K562 (cell line): ENCODE measurements around the gene NTM. TPM values are rescaled to one million over a fixed set of nuclear protein-coding genes. Genes with fewer than 3 reads are reported as not detected.

ENCODE experiments used
- ATAC-seq: fragments of 200-7000 bp; cut with Tn5 transposase; 3 replicates; pipeline ENCODE4 v1.9.1; 2020; ENCODE audit warnings: moderate library complexity
- BruUV-seq: library from RNA; stranded (reverse); fragments of 400-500 nt; replicated peaks from 2 replicates; lab custom pipeline; 2021; lab: Mats Ljungman, UMichigan
- CTCF ChIA-PET: fragments of 300-600 bp; formaldehyde crosslinking; extraction: SDS; loops from one replicate; lab custom pipeline; 2021; ENCODE audit warnings: low intra/inter-chr PET ratio; lab: Yijun Ruan, JAX
- POLR2A ChIA-PET: fragments of 300-600, 350-650 bp; sonication (Branson Sonifier 250); formaldehyde crosslinking; extraction: SDS; loops from one replicate; lab custom pipeline; 2021; ENCODE audit warnings: antibody characterized with exemption, inconsistent platforms; lab: Yijun Ruan, JAX
- DNase-seq, 4 experiments: peaks; one replicate each; pipeline versions ENCODE4 v3.0.0 to v3.0.0-alpha.2; 2011 to 2018; ENCODE audit warnings: low spot score in 3 of 4, mixed read lengths in 3 of 4; ENCODE audit errors: extremely low read depth in 1 of 4
- FAIRE-seq: peaks from 2 replicates; lab custom pipeline; 2011; peaks lifted over from hg19 to GRCh38; lab: Jason Lieb, UNC
- H2AFZ ChIP-seq: 2 replicates; pipeline ENCODE4 v1.6.0; 2011; ENCODE audit warnings: low read depth, low read length, control low read depth, inconsistent platforms
- H3K27ac ChIP-seq: fragments of 200-600 bp; 3 replicates; pipeline ENCODE4 v1.8.0; 2011; ENCODE audit warnings: low read depth, mild to moderate bottlenecking, control low read depth, inconsistent platforms, low read length, moderate library complexity, mixed read lengths; ENCODE audit errors: extremely low read depth
- H3K27me3 ChIP-seq, 2 experiments: fragments of 300-600 bp in 1 of 2; 2 replicates in 1 of 2; 3 replicates in 1 of 2; pipeline versions ENCODE4 v1.6.0 to v1.8.0; 2011; ENCODE audit warnings: inconsistent platforms in 2 of 2, low read length in 2 of 2, mild to moderate bottlenecking in 1 of 2, mixed read lengths in 1 of 2, moderate library complexity in 1 of 2; ENCODE audit not compliant: control insufficient read depth in 2 of 2, insufficient read depth in 2 of 2
- H3K36me3 ChIP-seq: fragments of 300-600 bp; 3 replicates; pipeline ENCODE4 v1.8.0; 2011; ENCODE audit warnings: mild to moderate bottlenecking, low read length, inconsistent platforms; ENCODE audit not compliant: control insufficient read depth, insufficient read depth
- H3K4me1 ChIP-seq, 2 experiments: fragments of 200-600 bp in 1 of 2; replicated peaks in 1 of 2; 2 replicates in 1 of 2; 3 replicates in 1 of 2; pipeline versions ENCODE4 v1.5.1 to v1.8.0; 2011; ENCODE audit warnings: inconsistent platforms in 2 of 2, low read length in 2 of 2, mild to moderate bottlenecking in 1 of 2, mixed read lengths in 1 of 2, moderate library complexity in 1 of 2; ENCODE audit not compliant: control insufficient read depth in 2 of 2, insufficient read depth in 2 of 2
- H3K4me2 ChIP-seq: 2 replicates; pipeline ENCODE4 v1.6.1; 2011; ENCODE audit warnings: low read length, control low read depth, inconsistent platforms, mixed read lengths; ENCODE audit not compliant: insufficient read depth
- H3K4me3 ChIP-seq: fragments of 200-600 bp; sonication (generic), shearing (Covaris generic); 2 replicates; pipeline ENCODE4 v1.5.1; 2016; ENCODE audit warnings: control low read depth, inconsistent platforms
- H3K79me2 ChIP-seq: fragments of 200-600 bp; 3 replicates; pipeline ENCODE4 v1.8.0; 2011; ENCODE audit warnings: low read length, inconsistent platforms; ENCODE audit not compliant: control insufficient read depth, insufficient read depth
- H3K9ac ChIP-seq, 2 experiments: 2 replicates each; pipeline versions ENCODE4 v1.6.0 to v1.6.1; 2011; ENCODE audit warnings: low read depth in 2 of 2, low read length in 2 of 2, control low read depth in 1 of 2, inconsistent platforms in 1 of 2, mild to moderate bottlenecking in 1 of 2, mixed read lengths in 1 of 2; ENCODE audit not compliant: insufficient read depth in 1 of 2
- H3K9me1 ChIP-seq: one replicate; pipeline ENCODE4 v1.6.0; 2011; ENCODE audit warnings: inconsistent platforms, mild to moderate bottlenecking, low read length, moderate library complexity; ENCODE audit not compliant: control insufficient read depth, insufficient read depth
- H3K9me3 ChIP-seq: replicated peaks from 2 replicates; pipeline ENCODE4 v1.5.1; 2011; ENCODE audit warnings: low read depth, low read length, inconsistent platforms; ENCODE audit not compliant: control insufficient read depth, insufficient read depth
- H4K20me1 ChIP-seq: replicated peaks from 2 replicates; pipeline ENCODE4 v1.6.1; 2011; ENCODE audit warnings: low read length, inconsistent platforms, mixed read lengths; ENCODE audit not compliant: control insufficient read depth, insufficient read depth
- CBFB ChIP-seq: sonication (generic); formaldehyde crosslinking; IDR thresholded peaks from 2 replicates; pipeline ENCODE4 v1.4.0; 2020; ENCODE audit warnings: mild to moderate bottlenecking, missing genetic modification reagents
- CCNT2 ChIP-seq: IDR thresholded peaks from 2 replicates; pipeline ENCODE4 v1.6.1; 2011; ENCODE audit warnings: borderline replicate concordance, low read depth, mild to moderate bottlenecking, moderate library complexity, mixed read lengths, low read length; ENCODE audit not compliant: insufficient read length; ENCODE audit errors: extremely low read depth
- CREBBP ChIP-seq: IDR thresholded peaks from one replicate; pipeline ENCODE4 v1.6.1; 2012; ENCODE audit warnings: low read depth, mild to moderate bottlenecking, control low read depth, inconsistent platforms, low read length
- HMGN3 ChIP-seq: IDR thresholded peaks from 2 replicates; pipeline ENCODE4 v1.6.1; 2011; ENCODE audit warnings: borderline replicate concordance, low read depth, mild to moderate bottlenecking, mixed read lengths, low read length; ENCODE audit not compliant: insufficient read length; ENCODE audit errors: extremely low read depth
- ILF3 ChIP-seq: fragments of 450-650 bp; IDR thresholded peaks from 2 replicates; pipeline ENCODE4 v1.6.1; 2018; ENCODE audit warnings: antibody characterized with exemption, mild to moderate bottlenecking, moderate library complexity, borderline replicate concordance
- KHSRP ChIP-seq: fragments of 450-650 bp; IDR thresholded peaks from 2 replicates; pipeline ENCODE4 v1.6.1; 2017
- MCM7 ChIP-seq, 2 experiments: fragments of 450-650 bp; IDR thresholded peaks; 2 replicates each; pipeline ENCODE4 v1.6.1; 2016 to 2018
- MEF2D ChIP-seq: conservative IDR thresholded peaks from 2 replicates; pipeline ENCODE4 v1.6.1; 2016; ENCODE audit warnings: low read depth, missing genetic modification characterization, missing compliant biosample characterization
- NFATC3 ChIP-seq: fragments of 450-650 bp; IDR thresholded peaks from 2 replicates; pipeline ENCODE4 v1.6.1; 2017; ENCODE audit warnings: mild to moderate bottlenecking
- POLR2AphosphoS5 ChIP-seq: IDR thresholded peaks from 2 replicates; pipeline ENCODE4 v1.6.1; 2011; ENCODE audit warnings: mild to moderate bottlenecking, low read depth, low read length, moderate library complexity; ENCODE audit not compliant: control insufficient read depth, insufficient read depth
- RBM17 ChIP-seq: fragments of 200-400 bp; formaldehyde crosslinking; IDR thresholded peaks from 2 replicates; pipeline ENCODE4 v1.6.1; 2017; ENCODE audit warnings: low read depth, mild to moderate bottlenecking, low read length, borderline replicate concordance
- RNF219 ChIP-seq: fragments of 250-450 bp; sonication (Bioruptor Pico); IDR thresholded peaks from 2 replicates; pipeline ENCODE4 v1.5.0; 2022; ENCODE audit warnings: mild to moderate bottlenecking
- SRSF3 ChIP-seq: fragments of 200-400 bp; formaldehyde crosslinking; IDR thresholded peaks from 2 replicates; pipeline ENCODE4 v1.6.1; 2016; ENCODE audit warnings: mild to moderate bottlenecking, low read length, moderate library complexity; ENCODE audit not compliant: insufficient read depth
- TCF3 ChIP-seq: sonication (generic); formaldehyde crosslinking; IDR thresholded peaks from 2 replicates; pipeline ENCODE4 v1.4.0; 2020; ENCODE audit warnings: mild to moderate bottlenecking, missing genetic modification reagents
- ZNF282 ChIP-seq: sonication (generic); formaldehyde crosslinking; IDR thresholded peaks from 2 replicates; pipeline ENCODE4 v1.8.1; 2023; ENCODE audit warnings: missing genetic modification reagents
- ZNF41 ChIP-seq: fragments of 250-450 bp; sonication (Bioruptor Pico); conservative IDR thresholded peaks from 2 replicates; pipeline ENCODE4 v1.4.0; 2020; ENCODE audit warnings: mild to moderate bottlenecking
- ZNF561 ChIP-seq: fragments of 450-650 bp; formaldehyde crosslinking; conservative IDR thresholded peaks from 2 replicates; pipeline ENCODE4 v1.4.0; 2020; ENCODE audit warnings: mild to moderate bottlenecking, moderate library complexity
- WGBS: fragments of 100-300 bp; shearing (Covaris generic); methylation state at CpG from one replicate; pipeline ENCODE4 v1.1.6; 2016; ENCODE audit warnings: low coverage, mixed read lengths; ENCODE audit not compliant: insufficient coverage; ENCODE audit errors: missing lambda C conversion rate; 5-methylcytosine and 5-hydroxymethylcytosine counted together
- in situ Hi-C: fragments of 300-500 bp; cut with MboI; formaldehyde crosslinking; loops from 4 replicates; pipeline ENCODE4 v1.15.0; 2018; ENCODE audit warnings: inconsistent platforms, mixed read lengths
- intact Hi-C: fragments of 100-400 bp; cut with micrococcal nuclease; formaldehyde crosslinking; loops from 2 replicates; pipeline ENCODE4 v1.14.2; 2022
- polyA plus RNA-seq, 8 experiments: library from polyadenylated mRNA; depleted of rRNA in 4 of 8; stranded (reverse) in 5 of 8; unstranded in 3 of 8; fragments of >200 nt; fragmentation: Nextera tagmentation in 2 of 8; fragmentation: Illumina TruSeq in 1 of 8; extraction: Ambion mirVana in 2 of 8; extraction: Trizol in 1 of 8; gene quantifications; 2 replicates each; pipeline versions ENCODE4 v1.2.1 to v1.2.3, GENCODE V29; 2011 to 2014; ENCODE audit warnings: inconsistent platforms in 1 of 8, missing spikeins in 1 of 8
- total RNA-seq, 7 experiments: library from RNA; depleted of rRNA in 6 of 7; stranded (reverse); fragments of >200 nt in 6 of 7; fragmentation: Illumina TruSeq in 2 of 7; extraction: Trizol in 2 of 7; gene quantifications; 2 replicates each; pipeline versions ENCODE4 v1.2.1 to v1.2.3, GENCODE V29; 2011 to 2021; ENCODE audit warnings: low replicate concordance in 1 of 7
- TF ChIP-seq, protein P1 (sequence below): sonication (generic); formaldehyde crosslinking; IDR thresholded peaks from 2 replicates; pipeline ENCODE4 v1.8.1; 2023; ENCODE audit warnings: mild to moderate bottlenecking, missing genetic modification reagents
- TF ChIP-seq, protein P2 (sequence below): fragments of 450-650 bp; formaldehyde crosslinking; IDR thresholded peaks from 2 replicates; pipeline ENCODE4 v1.4.0; 2022; ENCODE audit warnings: missing genetic modification characterization

Gene NTM
- total and polyA plus RNA-seq, 9 of the 15 experiments (the other 6 are each of a cell fraction or from before 2014, with no cell fraction given) = not detected

DNA sequence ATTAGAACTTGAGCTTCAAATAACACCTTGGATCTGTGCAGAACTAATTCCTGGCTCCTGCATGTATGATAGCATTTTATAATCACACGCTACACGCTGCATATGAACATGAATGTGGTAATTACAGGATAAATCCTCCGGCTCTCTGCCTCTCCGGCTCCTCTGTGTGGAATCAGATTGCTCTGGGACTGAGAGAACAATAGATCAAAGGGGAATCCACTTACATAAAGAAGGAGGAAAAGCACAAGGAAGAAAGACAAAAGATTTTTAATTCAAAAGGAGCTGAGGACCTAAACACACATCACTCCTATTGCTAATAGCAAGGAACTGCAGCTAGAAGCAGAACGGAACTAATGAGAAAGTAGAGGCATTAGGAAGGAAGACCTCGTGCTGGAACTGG lies 240.9 kb downstream of the NTM start (continued):
- TF ChIP-seq CREBBP (no peak), MCM7 (IDR thresholded peaks at IDR 0.05) (no peak), ILF3 (no peak), CBFB (CRISPR knock-in tag) (no peak), ZNF561 (CRISPR knock-in tag) (no peak), CCNT2 (no peak)

GRCh38 chr11:131612533-131612932 lies 242.1 kb downstream of the NTM start:
- H3K27me3 ChIP-seq = peaks cover 3 to 15% of the 10 kb centered on the region in 2 experiments; a peak in 3 of 5 replicates
- H3K79me2 ChIP-seq = no peaks in the 10 kb centered on the region
- DNase-seq = no peak
- ChIA-PET CTCF (no interaction called here), POLR2A (no interaction called here)
- H3K4me3 ChIP-seq = no peak overlapping the region
- H2AFZ ChIP-seq = no peak overlapping the region
- H3K9me1 ChIP-seq = no peaks in the 10 kb centered on the region
- no peaks in the 10 kb centered on the region for H3K9me3 ChIP-seq
- 0% methylated on average over 5 of the region's 5 CpGs for WGBS
- H3K27ac ChIP-seq = no peak overlapping the region
- no peak for FAIRE-seq
- no peaks in the 10 kb centered on the region for H4K20me1 ChIP-seq
- intact Hi-C loops = no loop called here
- H3K4me1 ChIP-seq = no peaks in the 10 kb centered on the region
- in situ Hi-C loops = no loop called here
- H3K9ac ChIP-seq = no peak overlapping the region
- H3K36me3 ChIP-seq = no peaks in the 10 kb centered on the region
- ATAC-seq = no peak
- H3K4me2 ChIP-seq = no peak overlapping the region
- BruUV-seq = no TSS peak
- TF ChIP-seq POLR2AphosphoS5 = no peak
- no peak for TF ChIP-seq SRSF3
- TF ChIP-seq MEF2D (tag) = no peak
- TF ChIP-seq ZNF41 (CRISPR knock-in tag) = no peak
- no peak for TF ChIP-seq RNF219 (CRISPR knock-in tag)
- no peak for TF ChIP-seq NFATC3
- no peak for TF ChIP-seq TCF3 (CRISPR knock-in tag)
- TF ChIP-seq, protein P1, sequence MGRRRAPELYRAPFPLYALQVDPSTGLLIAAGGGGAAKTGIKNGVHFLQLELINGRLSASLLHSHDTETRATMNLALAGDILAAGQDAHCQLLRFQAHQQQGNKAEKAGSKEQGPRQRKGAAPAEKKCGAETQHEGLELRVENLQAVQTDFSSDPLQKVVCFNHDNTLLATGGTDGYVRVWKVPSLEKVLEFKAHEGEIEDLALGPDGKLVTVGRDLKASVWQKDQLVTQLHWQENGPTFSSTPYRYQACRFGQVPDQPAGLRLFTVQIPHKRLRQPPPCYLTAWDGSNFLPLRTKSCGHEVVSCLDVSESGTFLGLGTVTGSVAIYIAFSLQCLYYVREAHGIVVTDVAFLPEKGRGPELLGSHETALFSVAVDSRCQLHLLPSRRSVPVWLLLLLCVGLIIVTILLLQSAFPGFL (CRISPR knock-in tag) = no peak
- no peak for TF ChIP-seq RBM17
- no peak for TF ChIP-seq HMGN3
- TF ChIP-seq, protein P2, sequence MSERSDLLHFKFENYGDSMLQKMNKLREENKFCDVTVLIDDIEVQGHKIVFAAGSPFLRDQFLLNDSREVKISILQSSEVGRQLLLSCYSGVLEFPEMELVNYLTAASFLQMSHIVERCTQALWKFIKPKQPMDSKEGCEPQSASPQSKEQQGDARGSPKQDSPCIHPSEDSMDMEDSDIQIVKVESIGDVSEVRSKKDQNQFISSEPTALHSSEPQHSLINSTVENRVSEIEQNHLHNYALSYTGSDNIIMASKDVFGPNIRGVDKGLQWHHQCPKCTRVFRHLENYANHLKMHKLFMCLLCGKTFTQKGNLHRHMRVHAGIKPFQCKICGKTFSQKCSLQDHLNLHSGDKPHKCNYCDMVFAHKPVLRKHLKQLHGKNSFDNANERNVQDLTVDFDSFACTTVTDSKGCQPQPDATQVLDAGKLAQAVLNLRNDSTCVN = no peak
- no peak for TF ChIP-seq KHSRP
- TF ChIP-seq ZNF282 (CRISPR knock-in tag) = no peak
